Stimulated activated CD4-positive, alpha-beta T cell treated with anti-CD3 and anti-CD28 coated beads, Interleukin-1b, Interleukin-23, amount 100 ng/mL, for 4 hours (primary cell): ENCODE measurements around the gene RPS6KA2.
"Not testable (repeated sequence)": the region's sequence is repeated elsewhere in the genome, so short reads cannot be mapped to it uniquely, and the experiment has no call there.

Experiments
- DNase-seq, 2 donors: peaks; one replicate each; pipeline ENCODE4 v3.0.0-alpha.2; 2020; ENCODE audit warnings: low read depth in 2 of 2

RPS6KA2 gene

GRCh38 chr6:166369782-166370181, 257.3 kb downstream of the RPS6KA2 start:
- no peak for DNase-seq

GRCh38 chr6:166366921-166367320, 260.1 kb downstream of the RPS6KA2 start:
- no peak for DNase-seq

GRCh38 chr6:166365806-166366205, 261.2 kb downstream of the RPS6KA2 start:
- DNase-seq = no peak

- no peak for DNase-seq
These were observed 261.8 kb downstream of the RPS6KA2 start for GRCh38 chr6:166365221-166365620.

GRCh38 chr6:166364456-166364855, 262.6 kb downstream of the RPS6KA2 start:
- no peak for DNase-seq

- not testable (repeated sequence) for DNase-seq
These were observed 264.6 kb downstream of the RPS6KA2 start for GRCh38 chr6:166362427-166362826.

GRCh38 chr6:166361077-166361429, 266.0 kb downstream of the RPS6KA2 start:
- no peak for DNase-seq

GRCh38 chr6:166360243-166361076, 266.6 kb downstream of the RPS6KA2 start:
- no peak for DNase-seq
